SH-SY5Y (cell line): ENCODE data around the gene RYR3.

Experiments
- GATA2 ChIP-seq: IDR thresholded peaks from 2 replicates; pipeline ENCODE4 v1.6.1; 2011; ENCODE audit warnings: mild to moderate bottlenecking, low read depth, low read length
- GATA3 ChIP-seq: IDR thresholded peaks from 2 replicates; pipeline ENCODE4 v1.6.1; 2011; ENCODE audit warnings: low read depth, mild to moderate bottlenecking, low read length, moderate library complexity

- no peak for TF ChIP-seq GATA3
- TF ChIP-seq GATA2 = no peak
Measured at GRCh38 chr15:33468740-33469139, 158.0 kb downstream of the RYR3 start.
